ENCODE results near the gene ARF1. TPM values are rescaled to one million over a fixed set of nuclear protein-coding genes. Genes with fewer than 3 reads are reported as not detected.

ARF1 gene
- total and polyA plus RNA-seq, 2 of the 8 experiments (the other 6 are each of a cell fraction or from before 2014, with no cell fraction given), result 265 to 471 TPM

- Histone ChIP-seq H3K4me3 (ENCODE audit: extremely low read depth in 1 of 4, insufficient read depth in 2 of 4, low read depth in 3 of 4, low read length in 4 of 4) (no peak overlapping the region), H3K23ac (ENCODE audit: insufficient read length) (no peak overlapping the region), H4K91ac (replicated peaks; ENCODE audit: insufficient read length, low read length) (no peak overlapping the region), H3K36me3 (ENCODE audit: control insufficient read depth in 2 of 4, insufficient read depth in 4 of 4, low read length in 3 of 4) (no peaks in the 10 kb centered on the region), H3K18ac (ENCODE audit: extremely low read depth, low read length) (no peak overlapping the region), H3K9me3 (ENCODE audit: insufficient read depth in 2 of 2, low read depth in 1 of 2, low read length in 1 of 2) (no peaks in the 10 kb centered on the region), H3K27ac (ENCODE audit: low read depth, low read length) (no peak overlapping the region), H3K14ac (ENCODE audit: insufficient read length) (no peak overlapping the region), H2BK12ac (ENCODE audit: low read depth, low read length) (no peak overlapping the region), H3K23me2 (ENCODE audit: low read depth, low read length) (no peaks in the 10 kb centered on the region), H2BK15ac (ENCODE audit: low read length) (no peak overlapping the region), H2BK20ac (ENCODE audit: low read length) (no peak overlapping the region), H3K79me1 (ENCODE audit: low read depth, low read length) (no peaks in the 10 kb centered on the region), H4K8ac (ENCODE audit: extremely low read depth, insufficient read depth, low read length) (no peak overlapping the region), H3K4me1 (replicated peaks in 1 of 4; ENCODE audit: control insufficient read depth in 3 of 4, insufficient read depth in 4 of 4, low read length in 3 of 4) (no peaks in the 10 kb centered on the region; a peak in 1 of 7 replicates), H4K5ac (ENCODE audit: insufficient read length, low read depth, low read length) (no peak overlapping the region), H3K4me2 (ENCODE audit: insufficient read depth in 1 of 2, low read depth in 2 of 2, low read length in 2 of 2) (no peak overlapping the region), H3K9ac (replicated peaks in 1 of 4; ENCODE audit: extremely low read depth in 1 of 4, low read depth in 3 of 4, low read length in 3 of 4) (no peak overlapping the region), H2BK5ac (ENCODE audit: low read depth, low read length) (no peak overlapping the region), H3K79me2 (ENCODE audit: control insufficient read depth in 1 of 2, insufficient read depth in 2 of 2, low read length in 2 of 2) (no peaks in the 10 kb centered on the region), H2AFZ (ENCODE audit: low read length) (no peak overlapping the region), H3K4ac (replicated peaks; ENCODE audit: insufficient read length, low read depth, low read length) (no peak overlapping the region), H4K20me1 (replicated peaks in 1 of 2; ENCODE audit: control insufficient read depth in 1 of 2, insufficient read depth in 2 of 2, low read length in 2 of 2) (no peaks in the 10 kb centered on the region), H3K56ac (replicated peaks; ENCODE audit: insufficient read length, low read depth, low read length) (no peak overlapping the region), H2AK5ac (ENCODE audit: low read depth, low read length) (0 out of 2 replicates have a peak overlapping the region, but pooled peaks have one; percentile 53), H3K27me3 (replicated peaks in 1 of 4; ENCODE audit: control insufficient read depth in 3 of 4, extremely low read depth in 1 of 4, insufficient read depth in 3 of 4, low read length in 3 of 4) (peaks cover 0 to 30% (median 7%) of the 10 kb centered on the region in 4 experiments; a peak in 6 of 7 replicates), H2BK120ac (replicated peaks; ENCODE audit: low read depth, low read length) (no peak overlapping the region)
- POLR2A ChIA-PET (ENCODE audit: partially characterized antibody), result interaction anchor here (1.5 kb wide), 1 partner anchor 30 kb away, joined by 3 read pairs; no protein-coding TSS in a partner anchor
- no peak for TF ChIP-seq BRCA1 (IDR thresholded peaks at IDR 0.05; ENCODE audit: low read depth, low read length)
- no peak for FAIRE-seq
- 94% methylated on average over 12 of the region's 12 CpGs; no CpG with 5 or more reads in 1 of the 2 experiments for WGBS, 2 experiments (ENCODE audit: extremely low coverage in 1 of 2, insufficient coverage in 1 of 2, insufficient read length in 1 of 2, insufficient replicate concordance in 2 of 2, low coverage in 1 of 2, low lambda C conversion rate in 2 of 2, missing lambda C conversion rate in 1 of 2)
- CTCF ChIA-PET (ENCODE audit: partially characterized antibody), result interaction anchor here (3.4 kb wide), 1 partner anchor 31 kb away, joined by 17 read pairs; the partner anchor contains the start of gene IBA57
- no peak for DNase-seq (ENCODE audit: low read depth in 1 of 2, low spot score in 2 of 2)
Observed at GRCh38 chr1:228134591-228134990, 52.1 kb downstream of the ARF1 start.
